ENCODE data around the gene ANKDD1B. TPM values are rescaled to one million over a fixed set of nuclear protein-coding genes. Genes with fewer than 3 reads are reported as not detected.

The ANKDD1B gene
- polyA plus RNA-seq, 3 donors = 0.32 TPM; not detected in 2

GRCh38 chr5:75675783-75676182, 64.5 kb downstream of the ANKDD1B start:
- H3K4me1 Mint-ChIP-seq = peaks cover 9% of the 10 kb centered on the region
- H3K27me3 Mint-ChIP-seq (ENCODE audit: low read depth in 3 of 3) = no peaks in the 10 kb centered on the region
- WGBS (ENCODE audit: insufficient coverage) = no CpG with 5 or more reads among the region's 1 CpG
- DNase-seq = no peak
- H3K36me3 Mint-ChIP-seq = peaks cover 47 to 56% of the 10 kb centered on the region in 2 donors
- no peak overlapping the region for H3K4me3 Mint-ChIP-seq
- intact Hi-C loops (cut with micrococcal nuclease) = no loop called here
- peak overlapping the region in 1 of 7 donors; percentile 46 for H3K27ac Mint-ChIP-seq
- Histone ChIP-seq H3K4me3 (replicated peaks in 1 of 3; ENCODE audit: low read depth in 2 of 3, low read length in 3 of 3) (no peak overlapping the region), H4K20me1 (ENCODE audit: insufficient read depth, low read length) (no peaks in the 10 kb centered on the region), H3K36me3 (replicated peaks in 1 of 2; ENCODE audit: control insufficient read depth in 1 of 2, insufficient read depth in 2 of 2, low read length in 2 of 2) (peaks cover 35 to 58% of the 10 kb centered on the region in 2 donors), H3K4me1 (ENCODE audit: control insufficient read depth in 1 of 2, insufficient read depth in 2 of 2, low read length in 2 of 2) (no peaks in the 10 kb centered on the region), H3K79me2 (ENCODE audit: insufficient read depth, low read length) (no peaks in the 10 kb centered on the region), H3K9me3 (replicated peaks in 1 of 2; ENCODE audit: control insufficient read depth in 1 of 2, insufficient read depth in 1 of 2, low read length in 2 of 2) (no peaks in the 10 kb centered on the region), H2AFZ (ENCODE audit: insufficient read depth, low read depth, low read length, poor library complexity, severe bottlenecking) (no peak overlapping the region), H3K4me2 (replicated peaks; ENCODE audit: extremely low read depth, low read length, poor library complexity, severe bottlenecking) (no peak overlapping the region), H3K27ac (ENCODE audit: low read depth in 1 of 2, low read length in 2 of 2) (no peak overlapping the region), H3K9ac (ENCODE audit: insufficient read depth, low read length, poor library complexity, severe bottlenecking) (no peak overlapping the region), H3K27me3 (ENCODE audit: control insufficient read depth in 2 of 2, insufficient read depth in 2 of 2, low read length in 2 of 2) (no peaks in the 10 kb centered on the region)
- H3K9me3 Mint-ChIP-seq = no peaks in the 10 kb centered on the region
- TF ChIP-seq CTCF (IDR thresholded peaks at IDR 0.05) = no peak

- H2AFZ ChIP-seq (ENCODE audit: insufficient read depth, low read depth, low read length, poor library complexity, severe bottlenecking) = no peak overlapping the region
- peaks cover 35 to 57% of the 10 kb centered on the region in 2 donors for H3K36me3 ChIP-seq (replicated peaks in 1 of 2; ENCODE audit: control insufficient read depth in 1 of 2, insufficient read depth in 2 of 2, low read length in 2 of 2)
- peak overlapping the region in 3 of 7 donors; percentile 18 to 55 (median 55) for H3K27ac Mint-ChIP-seq
- intact Hi-C loops (cut with micrococcal nuclease) = no loop called here
- peaks cover 46 to 49% of the 10 kb centered on the region in 2 donors for H3K36me3 Mint-ChIP-seq
- H3K79me2 ChIP-seq (ENCODE audit: insufficient read depth, low read length) = no peaks in the 10 kb centered on the region
- H3K4me1 Mint-ChIP-seq = peaks cover 9% of the 10 kb centered on the region
- H3K4me2 ChIP-seq (replicated peaks; ENCODE audit: extremely low read depth, low read length, poor library complexity, severe bottlenecking) = no peak overlapping the region
- H3K4me1 ChIP-seq (ENCODE audit: control insufficient read depth in 1 of 2, insufficient read depth in 2 of 2, low read length in 2 of 2) = no peaks in the 10 kb centered on the region
- H3K4me3 Mint-ChIP-seq = peak overlapping the region in 1 of 2 donors; percentile 1
- no peak overlapping the region for H3K9ac ChIP-seq (ENCODE audit: insufficient read depth, low read length, poor library complexity, severe bottlenecking)
- no peaks in the 10 kb centered on the region for H3K9me3 ChIP-seq (replicated peaks in 1 of 2; ENCODE audit: control insufficient read depth in 1 of 2, insufficient read depth in 1 of 2, low read length in 2 of 2)
- no peak overlapping the region for H3K4me3 ChIP-seq (replicated peaks in 1 of 3; ENCODE audit: low read depth in 2 of 3, low read length in 3 of 3)
- no peak for TF ChIP-seq CTCF (IDR thresholded peaks at IDR 0.05)
- H3K9me3 Mint-ChIP-seq = no peaks in the 10 kb centered on the region
- H3K27me3 Mint-ChIP-seq (ENCODE audit: low read depth in 3 of 3) = no peaks in the 10 kb centered on the region
- H3K27me3 ChIP-seq (ENCODE audit: control insufficient read depth in 2 of 2, insufficient read depth in 2 of 2, low read length in 2 of 2) = no peaks in the 10 kb centered on the region
- peak overlapping the region in 1 of 2 donors; percentile 49 for H3K27ac ChIP-seq (ENCODE audit: low read depth in 1 of 2, low read length in 2 of 2)
- no peak for DNase-seq
- no peaks in the 10 kb centered on the region for H4K20me1 ChIP-seq (ENCODE audit: insufficient read depth, low read length)
- no CpG with 5 or more reads among the region's 1 CpG for WGBS (ENCODE audit: insufficient coverage)
Observed at GRCh38 chr5:75677607-75678006, 66.4 kb downstream of the ANKDD1B start.
